Measurements from ENCODE around the gene FADS2. TPM values are rescaled to one million over a fixed set of nuclear protein-coding genes. Genes with fewer than 3 reads are reported as not detected.

Gene FADS2
- total and polyA plus RNA-seq, 2 of the 13 experiments (the other 11 are each of a cell fraction or from before 2014, with no cell fraction given) = 90.1 to 124 TPM

DNA sequence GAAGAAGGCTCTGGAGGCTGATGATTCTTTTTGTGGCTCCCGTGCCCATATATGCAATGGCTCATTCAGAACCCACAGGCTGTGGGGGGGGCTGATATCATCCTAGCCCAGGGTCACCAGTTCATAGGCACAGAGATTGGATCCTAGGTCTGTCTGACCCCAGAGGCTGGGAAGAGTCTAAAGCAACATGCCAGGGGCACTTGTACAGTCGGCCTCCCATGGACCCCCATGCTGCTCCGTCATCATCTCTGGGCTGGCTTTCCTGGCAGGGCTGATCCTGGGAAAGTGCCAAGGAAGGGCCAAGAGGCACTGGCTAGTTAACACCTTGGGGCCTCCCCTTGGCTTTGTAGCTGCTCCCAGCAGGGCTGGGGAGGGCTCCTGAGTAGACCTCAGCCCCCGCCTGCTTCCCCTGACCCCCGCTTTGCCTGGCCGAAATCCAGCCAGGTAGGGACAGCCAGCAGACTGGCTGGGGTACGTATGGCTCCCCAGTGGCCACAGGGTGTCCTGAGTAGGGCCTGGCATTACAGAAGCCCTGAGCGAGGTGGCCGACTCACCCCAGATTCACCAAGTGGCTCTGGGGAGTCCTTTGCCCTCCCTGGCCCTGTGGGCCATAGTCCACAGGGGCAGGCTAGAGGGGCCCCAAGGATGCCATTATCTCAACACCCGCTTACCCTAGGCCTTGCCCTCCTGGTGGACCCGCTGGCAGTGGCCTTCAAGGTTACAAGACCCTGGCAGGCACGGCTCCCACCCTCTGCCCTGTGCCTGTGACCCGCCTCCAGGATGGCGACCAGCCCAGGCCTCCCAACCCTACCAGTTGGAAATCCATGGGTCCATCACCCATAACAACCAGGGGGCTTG, 40.7 kb downstream of the FADS2 start:
- peaks cover 0 to 6% of the 10 kb centered on the region in 2 experiments; a peak in 1 of 5 replicates for H3K27me3 ChIP-seq (ENCODE audit: control insufficient read depth in 1 of 2, insufficient read depth in 2 of 2, low read length in 2 of 2)
- WGBS (ENCODE audit: low lambda C conversion rate) = 81% methylated on average over 10 of the region's 14 CpGs
- DNase-seq (ENCODE audit: low spot score) (no peak), FAIRE-seq (no peak), ATAC-seq (0 out of 3 replicates have a peak, but pooled peaks have one; percentile 2)
- in situ Hi-C loops (cut with HindIII; ENCODE audit: extremely low pct_ligation_motif_present, low pct_unique_long_range_greater_than_20kb) (no loop called here), intact Hi-C loops (cut with micrococcal nuclease; ENCODE audit: unreplicated experiment) (no loop called here)
- no peaks in the 10 kb centered on the region for H3K9me3 ChIP-seq (ENCODE audit: low read length)
- CTCF ChIA-PET (ENCODE audit: low intra/inter-chr PET ratio, low total read pairs) = no interaction called here
- no peaks in the 10 kb centered on the region for H4K20me1 ChIP-seq (ENCODE audit: insufficient read depth, low read length)
- TF ChIP-seq AGO2 (optimal IDR thresholded peaks at IDR 0.05; ENCODE audit: low read depth, low read length) (peak; percentile 29), ZNF296 (CRISPR knock-in tag; conservative IDR thresholded peaks at IDR 0.05) (no peak), FOXP1 (IDR thresholded peaks at IDR 0.05) (no peak), FOXP1 (CRISPR knock-in tag; IDR thresholded peaks at IDR 0.05) (no peak), RBM22 (optimal IDR thresholded peaks at IDR 0.05; ENCODE audit: low read length) (peak; percentile 80), ZNF34 (CRISPR knock-in tag; IDR thresholded peaks at IDR 0.05; ENCODE audit: borderline replicate concordance) (no peak), ZNF615 (CRISPR knock-in tag; IDR thresholded peaks at IDR 0.05; ENCODE audit: borderline replicate concordance) (no peak), KLF15 (CRISPR knock-in tag; IDR thresholded peaks at IDR 0.05; ENCODE audit: borderline replicate concordance) (no peak), SAFB2 (CRISPR knock-in tag; IDR thresholded peaks at IDR 0.05; ENCODE audit: borderline replicate concordance, low read depth) (no peak), POLR2A (IDR thresholded peaks at IDR 0.05; ENCODE audit: insufficient read depth in 1 of 2, low read depth in 2 of 2, low read length in 2 of 2) (peak in 1 of 2 experiments; percentile 32; a peak in 1 of 4 replicates), POLR2AphosphoS2 (IDR thresholded peaks at IDR 0.05; ENCODE audit: low read depth, low read length) (no peak), ZBTB46 (CRISPR knock-in tag; IDR thresholded peaks at IDR 0.05; ENCODE audit: borderline replicate concordance) (no peak), GPN1 (CRISPR knock-in tag; IDR thresholded peaks at IDR 0.05; ENCODE audit: borderline replicate concordance) (no peak)
- H3K4me3 ChIP-seq (replicated peaks in 1 of 3; ENCODE audit: insufficient read depth in 1 of 3, low read depth in 2 of 3, low read length in 3 of 3) = no peak overlapping the region
- H3K4me1 ChIP-seq (ENCODE audit: insufficient read depth, low read length) = peaks cover 26% of the 10 kb centered on the region
- H2AFZ ChIP-seq (ENCODE audit: low read length) = no peak overlapping the region
- POLR2A ChIA-PET = no interaction called here
- no peak overlapping the region for H3K27ac ChIP-seq (ENCODE audit: extremely low read length, insufficient read depth, low read length)
- no peak overlapping the region for H3K9ac ChIP-seq (ENCODE audit: insufficient read depth, low read depth, low read length)
- H3K4me2 ChIP-seq (ENCODE audit: low read depth, low read length) = no peak overlapping the region
- peaks cover 0 to 9% of the 10 kb centered on the region in 2 experiments; a peak in 2 of 5 replicates for H3K36me3 ChIP-seq (replicated peaks in 1 of 2; ENCODE audit: control insufficient read depth in 1 of 2, insufficient read depth in 2 of 2, low read length in 2 of 2)
- no peaks in the 10 kb centered on the region for H3K79me2 ChIP-seq (ENCODE audit: insufficient read depth, low read length)
- BruUV-seq (replicated peaks) = no TSS peak

Data from HepG2 (cell line).